ENCODE data around the gene ALS2. TPM values are rescaled to one million over a fixed set of nuclear protein-coding genes. Genes with fewer than 3 reads are reported as not detected.
"Not testable (repeated sequence)": the region's sequence is repeated elsewhere in the genome, so short reads cannot be mapped to it uniquely, and the experiment has no call there.

The ALS2 gene
- total RNA-seq, 1 donor from 2014 or later: 28.4 TPM

- DNase-seq (ENCODE audit: low spot score): no peak
- TF ChIP-seq, protein P1, sequence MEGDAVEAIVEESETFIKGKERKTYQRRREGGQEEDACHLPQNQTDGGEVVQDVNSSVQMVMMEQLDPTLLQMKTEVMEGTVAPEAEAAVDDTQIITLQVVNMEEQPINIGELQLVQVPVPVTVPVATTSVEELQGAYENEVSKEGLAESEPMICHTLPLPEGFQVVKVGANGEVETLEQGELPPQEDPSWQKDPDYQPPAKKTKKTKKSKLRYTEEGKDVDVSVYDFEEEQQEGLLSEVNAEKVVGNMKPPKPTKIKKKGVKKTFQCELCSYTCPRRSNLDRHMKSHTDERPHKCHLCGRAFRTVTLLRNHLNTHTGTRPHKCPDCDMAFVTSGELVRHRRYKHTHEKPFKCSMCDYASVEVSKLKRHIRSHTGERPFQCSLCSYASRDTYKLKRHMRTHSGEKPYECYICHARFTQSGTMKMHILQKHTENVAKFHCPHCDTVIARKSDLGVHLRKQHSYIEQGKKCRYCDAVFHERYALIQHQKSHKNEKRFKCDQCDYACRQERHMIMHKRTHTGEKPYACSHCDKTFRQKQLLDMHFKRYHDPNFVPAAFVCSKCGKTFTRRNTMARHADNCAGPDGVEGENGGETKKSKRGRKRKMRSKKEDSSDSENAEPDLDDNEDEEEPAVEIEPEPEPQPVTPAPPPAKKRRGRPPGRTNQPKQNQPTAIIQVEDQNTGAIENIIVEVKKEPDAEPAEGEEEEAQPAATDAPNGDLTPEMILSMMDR (IDR thresholded peaks at IDR 0.05): no peak
- H3K4me3 Mint-ChIP-seq (ENCODE audit: unreplicated experiment): peak overlapping the region; percentile 54
- peak overlapping the region; percentile 97 for H3K27ac Mint-ChIP-seq (ENCODE audit: unreplicated experiment)
- H3K4me1 Mint-ChIP-seq (ENCODE audit: low read depth): peaks cover 43% of the 10 kb centered on the region
- H3K9me3 Mint-ChIP-seq (ENCODE audit: low read depth): no peaks in the 10 kb centered on the region
- no peaks in the 10 kb centered on the region for H3K36me3 Mint-ChIP-seq (ENCODE audit: low read depth)
- H3K27me3 Mint-ChIP-seq (ENCODE audit: low read depth): no peaks in the 10 kb centered on the region
These were observed 27.3 kb upstream of the ALS2 start for GRCh38 chr2:201808027-201808426.

DNA sequence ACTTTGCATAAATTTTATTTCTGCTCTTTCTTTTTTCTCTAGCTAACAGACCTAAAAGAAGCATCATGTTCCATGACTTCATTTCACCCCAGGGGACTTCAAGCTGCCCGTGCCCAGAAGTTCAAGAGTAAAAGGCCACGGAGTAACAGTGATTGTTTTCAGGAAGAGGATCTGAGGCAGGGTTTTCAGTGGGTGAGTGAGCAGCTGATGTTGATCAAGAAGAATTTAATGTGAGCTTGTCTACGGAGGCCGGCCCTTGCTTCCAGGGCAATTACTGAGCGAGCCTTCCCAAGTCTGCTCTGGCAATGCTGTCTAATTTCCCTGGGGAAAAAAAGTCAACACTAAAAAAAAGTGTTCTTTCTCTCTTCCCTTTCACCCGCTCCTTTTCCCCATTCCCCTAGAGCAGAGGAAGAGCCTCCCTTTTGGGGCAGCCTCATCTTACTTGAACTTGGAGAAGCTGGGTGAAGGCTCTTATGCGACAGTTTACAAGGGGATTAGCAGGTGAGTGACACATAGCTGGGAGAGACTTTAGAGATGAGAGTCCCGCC is 26.8 kb upstream of the ALS2 start:
- H3K9me3 Mint-ChIP-seq (ENCODE audit: low read depth): no peaks in the 10 kb centered on the region
- TF ChIP-seq, protein P1 (IDR thresholded peaks at IDR 0.05): no peak
- no peaks in the 10 kb centered on the region for H3K36me3 Mint-ChIP-seq (ENCODE audit: low read depth)
- peaks cover 43% of the 10 kb centered on the region for H3K4me1 Mint-ChIP-seq (ENCODE audit: low read depth)
- peak overlapping the region; percentile 97 for H3K27ac Mint-ChIP-seq (ENCODE audit: unreplicated experiment)
- no peak for DNase-seq (ENCODE audit: low spot score)
- H3K4me3 Mint-ChIP-seq (ENCODE audit: unreplicated experiment): peak overlapping the region; percentile 54
- no peaks in the 10 kb centered on the region for H3K27me3 Mint-ChIP-seq (ENCODE audit: low read depth)

GRCh38 chr2:201806442-201807170 is 25.9 kb upstream of the ALS2 start, which contains the start of gene CDK15:
Gene CDK15 (plus strand): TSS chr2:201806537. CDS start chr2:201806665, 128 bp downstream.
- Mint-ChIP-seq H3K4me1 (ENCODE audit: low read depth) (peaks cover 43% of the 10 kb centered on the region), H3K4me3 (ENCODE audit: unreplicated experiment) (peak within 1 kb of the TSS; percentile 54), H3K27ac (ENCODE audit: unreplicated experiment) (peak within 1 kb of the TSS; percentile 97), H3K9me3 (ENCODE audit: low read depth) (peaks cover 5% of the 10 kb centered on the region), H3K36me3 (ENCODE audit: low read depth) (peaks cover 4% of the 10 kb centered on the region), H3K27me3 (ENCODE audit: low read depth) (no peaks in the 10 kb centered on the region)
- TF ChIP-seq, protein P1 (IDR thresholded peaks at IDR 0.05): no peak
- DNase-seq (ENCODE audit: low spot score): no peak

DNA sequence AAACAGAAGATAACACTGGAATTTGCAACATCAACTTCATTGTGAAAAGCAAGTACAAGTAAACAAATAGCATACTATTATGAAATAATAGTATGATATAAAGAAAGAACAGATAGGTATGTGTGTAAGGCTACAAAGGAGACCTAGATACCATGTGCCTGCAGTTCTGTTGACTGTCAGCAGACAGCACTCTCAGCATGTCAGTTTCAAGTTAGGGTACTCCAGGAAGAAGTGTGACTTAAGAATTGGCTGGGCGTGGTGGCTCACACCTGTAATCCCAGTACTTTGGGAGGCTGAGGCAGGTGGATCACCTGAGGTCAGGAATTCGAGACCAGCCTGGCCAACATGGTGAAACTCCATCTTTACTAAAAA is 18.2 kb upstream of the ALS2 start:
- not testable (repeated sequence) for H3K9me3 Mint-ChIP-seq (ENCODE audit: low read depth); DNase-seq (ENCODE audit: low spot score)

GRCh38 chr2:201798252-201798913 is 17.6 kb upstream of the ALS2 start:
- no peak overlapping the region for H3K4me3 Mint-ChIP-seq (ENCODE audit: unreplicated experiment)
- DNase-seq (ENCODE audit: low spot score): no peak
- no peaks in the 10 kb centered on the region for H3K27me3 Mint-ChIP-seq (ENCODE audit: low read depth)
- H3K27ac Mint-ChIP-seq (ENCODE audit: unreplicated experiment): peak overlapping the region; percentile 96
- H3K4me1 Mint-ChIP-seq (ENCODE audit: low read depth): peaks cover 40% of the 10 kb centered on the region
- TF ChIP-seq, protein P1 (IDR thresholded peaks at IDR 0.05): no peak
- peaks cover 5% of the 10 kb centered on the region for H3K9me3 Mint-ChIP-seq (ENCODE audit: low read depth)
- H3K36me3 Mint-ChIP-seq (ENCODE audit: low read depth): peaks cover 4% of the 10 kb centered on the region

More for the DNA sequence above, 18.2 kb upstream of the ALS2 start:
- not testable (repeated sequence) for H3K27me3 Mint-ChIP-seq (ENCODE audit: low read depth); H3K4me3 Mint-ChIP-seq (ENCODE audit: unreplicated experiment); H3K36me3 Mint-ChIP-seq (ENCODE audit: low read depth)
- H3K27ac Mint-ChIP-seq (ENCODE audit: unreplicated experiment): peak overlapping the region; percentile 96
- TF ChIP-seq, protein P1 (IDR thresholded peaks at IDR 0.05): peak; percentile 80
- peaks cover 44% of the 10 kb centered on the region for H3K4me1 Mint-ChIP-seq (ENCODE audit: low read depth)
